Caco-2 (cell line): ENCODE results near the gene MIS12. TPM values are rescaled to one million over a fixed set of nuclear protein-coding genes. Genes with fewer than 3 reads are reported as not detected.

ENCODE experiments used
- BruUV-seq: library from RNA; stranded (reverse); fragments of 400-500 nt; replicated peaks from 2 replicates; lab custom pipeline; 2021; lab: Mats Ljungman, UMichigan
- CTCF ChIA-PET: fragments of 300-600 bp; sonication (Branson Sonifier 250); formaldehyde crosslinking; loops from one replicate; lab custom pipeline; 2022; ENCODE audit warnings: antibody characterized with exemption; lab: Charles Lee
- POLR2A ChIA-PET: fragments of 300-600 bp; sonication (Branson Sonifier 250); formaldehyde crosslinking; loops from one replicate; lab custom pipeline; 2022; ENCODE audit warnings: antibody characterized with exemption; lab: Charles Lee
- DNase-seq, 2 experiments: peaks; one replicate each; pipeline versions ENCODE4 v3.0.0 to v3.0.0-alpha.2; 2020 to 2022
- H3K27me3 ChIP-seq: replicated peaks from 2 replicates; pipeline ENCODE4 v1.6.0; 2011; ENCODE audit warnings: low read length; ENCODE audit not compliant: control insufficient read depth, insufficient read depth
- H3K36me3 ChIP-seq: 2 replicates; pipeline ENCODE4 v1.5.1; 2011; ENCODE audit warnings: low read length; ENCODE audit not compliant: control insufficient read depth, insufficient read depth
- H3K4me1 ChIP-seq: fragments of 250-450 bp; sonication (Bioruptor Pico); 2 replicates; pipeline ENCODE4 v1.5.1; 2020; ENCODE audit warnings: mild to moderate bottlenecking
- H3K4me3 ChIP-seq: 2 replicates; pipeline ENCODE4 v1.5.1; 2011; ENCODE audit warnings: low read depth, mild to moderate bottlenecking, control low read depth, low read length
- H3K9me3 ChIP-seq: fragments of 250-450 bp; sonication (Bioruptor Pico); 2 replicates; pipeline ENCODE4 v1.5.1; 2020; ENCODE audit warnings: mild to moderate bottlenecking, moderate library complexity
- H3K27ac Mint-ChIP-seq: one replicate; pipeline ENCODE4 v1.8.0; 2022; ENCODE audit warnings: mixed read lengths; ENCODE audit not compliant: unreplicated experiment
- H3K27me3 Mint-ChIP-seq: one replicate; pipeline ENCODE4 v1.8.0; 2022; ENCODE audit warnings: mixed read lengths; ENCODE audit not compliant: insufficient read depth, unreplicated experiment
- H3K36me3 Mint-ChIP-seq: one replicate; pipeline ENCODE4 v1.8.0; 2022; ENCODE audit warnings: mild to moderate bottlenecking, mixed read lengths; ENCODE audit not compliant: insufficient read depth, unreplicated experiment
- H3K4me1 Mint-ChIP-seq: one replicate; pipeline ENCODE4 v1.8.0; 2022; ENCODE audit warnings: low read depth, mixed read lengths; ENCODE audit not compliant: unreplicated experiment
- H3K4me3 Mint-ChIP-seq: one replicate; pipeline ENCODE4 v1.8.0; 2022; ENCODE audit warnings: mild to moderate bottlenecking, moderate library complexity, mixed read lengths; ENCODE audit not compliant: unreplicated experiment
- H3K9me3 Mint-ChIP-seq: one replicate; pipeline ENCODE4 v1.8.0; 2022; ENCODE audit warnings: mixed read lengths; ENCODE audit not compliant: unreplicated experiment
- CTCF ChIP-seq, 2 experiments: fragments of 200-600 bp in 1 of 2; IDR thresholded peaks; 1 replicate in 1 of 2; 2 replicates in 1 of 2; pipeline versions ENCODE4 v1.5.1 to v1.8.0; 2011 to 2022; ENCODE audit warnings: antibody characterized with exemption in 1 of 2, control low read depth in 1 of 2, inconsistent platforms in 1 of 2, low read depth in 1 of 2, low read length in 1 of 2, mild to moderate bottlenecking in 1 of 2, moderate library complexity in 1 of 2; ENCODE audit not compliant: insufficient read depth in 1 of 2, severe bottlenecking in 1 of 2, unreplicated experiment in 1 of 2
- intact Hi-C: fragments of 100-400 bp; cut with micrococcal nuclease; formaldehyde crosslinking; loops from one replicate; pipeline ENCODE4 v1.10.0; 2022; ENCODE audit not compliant: unreplicated experiment
- total RNA-seq: library from RNA; stranded (reverse); gene quantifications from 2 replicates; pipeline ENCODE4 v1.2.3, GENCODE V29; 2022

Gene MIS12
- total RNA-seq, 1 experiment from 2014 or later, result 11.7 TPM

DNA sequence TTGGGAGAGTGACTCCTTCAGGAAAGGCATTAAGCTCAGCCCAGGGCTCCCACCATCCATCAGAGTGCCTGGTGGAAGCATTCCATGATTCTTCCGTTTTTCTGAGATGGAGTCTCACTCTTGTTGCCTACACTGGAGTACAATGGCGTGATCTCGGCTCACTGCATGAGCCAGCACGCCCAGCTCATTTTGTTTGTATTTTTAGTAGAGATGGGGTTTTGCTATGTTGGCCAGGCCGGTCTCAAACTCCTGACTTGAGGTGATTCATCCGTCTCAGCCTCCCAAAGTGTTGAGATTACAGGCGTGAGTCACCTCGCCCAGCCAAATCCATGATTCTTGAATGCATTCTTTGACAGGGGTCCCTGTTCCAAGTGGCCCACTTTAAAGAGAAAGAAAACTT, 23.1 kb downstream of the MIS12 start:
- CTCF ChIA-PET, result no interaction called here

DNA sequence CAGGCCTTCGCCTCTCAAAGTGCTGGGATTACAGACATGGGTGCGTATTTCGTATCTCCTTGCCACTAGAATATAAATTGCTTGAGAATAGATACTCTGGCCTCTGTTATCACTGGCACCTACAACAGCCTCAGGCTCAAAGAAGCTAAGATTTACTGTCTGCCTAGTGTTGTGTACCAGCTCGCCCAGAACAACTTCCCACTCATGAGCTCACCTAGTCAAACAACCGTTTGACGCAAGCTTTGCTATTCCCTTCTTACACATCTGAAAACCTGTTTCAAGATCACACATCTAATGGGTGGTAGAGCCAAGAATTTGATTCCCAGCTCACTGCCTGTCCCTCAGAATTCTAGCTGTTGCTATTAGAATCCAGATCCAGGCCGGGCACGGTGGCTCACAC, 24.4 kb downstream of the MIS12 start:
- Histone ChIP-seq H3K27me3 (no peaks in the 10 kb centered on the region), H3K4me3 (no peak overlapping the region), H3K4me1 (no peaks in the 10 kb centered on the region), H3K9me3 (no peaks in the 10 kb centered on the region), H3K36me3 (no peaks in the 10 kb centered on the region)
- intact Hi-C loops, result no loop called here
- no peak for TF ChIP-seq CTCF (IDR thresholded peaks at IDR 0.05; ENCODE audit: insufficient read depth in 1 of 2, low read depth in 1 of 2, low read length in 1 of 2, severe bottlenecking in 1 of 2, unreplicated experiment in 1 of 2)
- Mint-ChIP-seq H3K27me3 (no peaks in the 10 kb centered on the region), H3K27ac (no peak overlapping the region), H3K36me3 (no peaks in the 10 kb centered on the region), H3K9me3 (no peaks in the 10 kb centered on the region), H3K4me3 (no peak overlapping the region), H3K4me1 (no peaks in the 10 kb centered on the region)
- ChIA-PET POLR2A (no interaction called here), CTCF (no interaction called here)
- no peak for DNase-seq
- BruUV-seq, result no TSS peak

More for the DNA sequence above, 23.1 kb downstream of the MIS12 start:
- no peak for TF ChIP-seq CTCF (IDR thresholded peaks at IDR 0.05; ENCODE audit: insufficient read depth in 1 of 2, low read depth in 1 of 2, low read length in 1 of 2, severe bottlenecking in 1 of 2, unreplicated experiment in 1 of 2)
- Histone ChIP-seq H3K4me3 (no peak overlapping the region), H3K27me3 (no peaks in the 10 kb centered on the region), H3K9me3 (no peaks in the 10 kb centered on the region), H3K4me1 (no peaks in the 10 kb centered on the region), H3K36me3 (no peaks in the 10 kb centered on the region)
- DNase-seq, result no peak
- POLR2A ChIA-PET, result no interaction called here
- no peaks in the 10 kb centered on the region for H3K36me3 Mint-ChIP-seq
- H3K27me3 Mint-ChIP-seq, result no peaks in the 10 kb centered on the region
- H3K27ac Mint-ChIP-seq, result no peak overlapping the region
- intact Hi-C loops, result no loop called here
- no peaks in the 10 kb centered on the region for H3K9me3 Mint-ChIP-seq
- no peak overlapping the region for H3K4me3 Mint-ChIP-seq
- no TSS peak for BruUV-seq
- no peaks in the 10 kb centered on the region for H3K4me1 Mint-ChIP-seq

GRCh38 chr17:5511401-5512225, 25.2 kb downstream of the MIS12 start:
- H3K27me3 Mint-ChIP-seq, result no peaks in the 10 kb centered on the region
- DNase-seq, result no peak
- Histone ChIP-seq H3K9me3 (no peaks in the 10 kb centered on the region), H3K36me3 (no peaks in the 10 kb centered on the region), H3K4me1 (peaks cover 4% of the 10 kb centered on the region), H3K4me3 (no peak overlapping the region), H3K27me3 (no peaks in the 10 kb centered on the region)
- peaks cover 6% of the 10 kb centered on the region for H3K4me1 Mint-ChIP-seq
- intact Hi-C loops, result no loop called here
- no peaks in the 10 kb centered on the region for H3K9me3 Mint-ChIP-seq
- CTCF ChIA-PET, result no interaction called here
- BruUV-seq, result no TSS peak
- no peaks in the 10 kb centered on the region for H3K36me3 Mint-ChIP-seq
- POLR2A ChIA-PET, result no interaction called here
- no peak overlapping the region for H3K4me3 Mint-ChIP-seq
- no peak overlapping the region for H3K27ac Mint-ChIP-seq
- TF ChIP-seq CTCF (IDR thresholded peaks at IDR 0.05; ENCODE audit: insufficient read depth in 1 of 2, low read depth in 1 of 2, low read length in 1 of 2, severe bottlenecking in 1 of 2, unreplicated experiment in 1 of 2), result no peak
